Calu3 (cell line): ENCODE measurements around the gene SNRNP25. TPM values are rescaled to one million over a fixed set of nuclear protein-coding genes. Genes with fewer than 3 reads are reported as not detected.

ENCODE experiments used
- BruUV-seq: library from RNA; stranded (reverse); fragments of 400-500 nt; replicated peaks from 2 replicates; lab custom pipeline; 2021; lab: Mats Ljungman, UMichigan
- CTCF ChIA-PET: fragments of 300-600 bp; sonication (Branson Sonifier 250); formaldehyde crosslinking; loops from one replicate; lab custom pipeline; 2022; ENCODE audit warnings: antibody characterized with exemption; lab: Charles Lee
- DNase-seq: peaks from one replicate; pipeline ENCODE4 v3.0.0; 2022
- H3K27ac Mint-ChIP-seq: one replicate; pipeline ENCODE4 v1.8.0; 2022; ENCODE audit warnings: mixed read lengths; ENCODE audit not compliant: unreplicated experiment
- H3K27me3 Mint-ChIP-seq: one replicate; pipeline ENCODE4 v1.8.0; 2022; ENCODE audit warnings: mixed read lengths; ENCODE audit not compliant: unreplicated experiment
- H3K36me3 Mint-ChIP-seq: one replicate; pipeline ENCODE4 v1.8.0; 2022; ENCODE audit warnings: mild to moderate bottlenecking, moderate library complexity, mixed read lengths; ENCODE audit not compliant: insufficient read depth, unreplicated experiment
- H3K4me1 Mint-ChIP-seq: one replicate; pipeline ENCODE4 v1.8.0; 2022; ENCODE audit warnings: mild to moderate bottlenecking, low read depth, mixed read lengths; ENCODE audit not compliant: unreplicated experiment
- H3K4me3 Mint-ChIP-seq: one replicate; pipeline ENCODE4 v1.8.0; 2022; ENCODE audit warnings: mild to moderate bottlenecking, low read depth, moderate library complexity, mixed read lengths; ENCODE audit not compliant: unreplicated experiment
- H3K9me3 Mint-ChIP-seq: one replicate; pipeline ENCODE4 v1.8.0; 2022; ENCODE audit warnings: low read depth, mixed read lengths; ENCODE audit not compliant: unreplicated experiment
- CTCF ChIP-seq: fragments of 200-600 bp; IDR thresholded peaks from one replicate; pipeline ENCODE4 v1.8.0; 2022; ENCODE audit warnings: antibody characterized with exemption; ENCODE audit not compliant: unreplicated experiment
- intact Hi-C: fragments of 100-400 bp; cut with micrococcal nuclease; formaldehyde crosslinking; loops from one replicate; pipeline ENCODE4 v1.10.0; 2022; ENCODE audit not compliant: unreplicated experiment
- microRNA-seq: library from miRNA; unstranded; fragments of <30 nt; microRNA quantifications from one replicate; pipeline ENCODE4 v1.2.0, GENCODE V29; 2022
- total RNA-seq: library from RNA; stranded (reverse); gene quantifications from 2 replicates; pipeline ENCODE4 v1.2.3, GENCODE V29; 2022

Gene SNRNP25
- total RNA-seq, 1 experiment from 2014 or later, result 38.7 TPM

DNA sequence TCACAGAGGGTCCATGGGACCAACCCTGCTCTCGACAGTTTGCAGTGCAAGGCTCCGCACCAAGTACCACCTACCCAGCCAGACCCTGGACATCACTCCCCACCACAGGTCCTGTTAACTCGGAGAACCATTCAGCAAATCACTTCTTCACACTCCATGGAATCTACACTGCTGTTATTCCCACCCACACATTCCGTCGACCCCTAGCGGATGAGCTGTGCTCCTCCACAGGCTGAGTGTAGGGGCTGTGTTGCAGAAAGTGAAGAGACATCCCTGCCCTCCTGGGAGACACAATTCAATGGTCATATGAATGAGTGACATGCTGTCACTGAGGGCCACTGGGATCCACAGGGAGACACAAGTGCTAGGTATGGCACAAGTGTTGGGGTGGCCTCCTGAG, 51.9 kb downstream of the SNRNP25 start:
- H3K27ac Mint-ChIP-seq, result no peak overlapping the region
- no peaks in the 10 kb centered on the region for H3K4me1 Mint-ChIP-seq
- no peaks in the 10 kb centered on the region for H3K27me3 Mint-ChIP-seq
- no peak for DNase-seq
- intact Hi-C loops, result no loop called here
- peaks cover 28% of the 10 kb centered on the region for H3K36me3 Mint-ChIP-seq
- no TSS peak for BruUV-seq
- no peak overlapping the region for H3K4me3 Mint-ChIP-seq
- CTCF ChIA-PET, result interaction anchor here (0.6 to 1.6 kb wide), 2 partner anchors 52 to 78 kb away, joined by 3 to 8 read pairs; partner anchors contain the start of gene POLR3K
- no peak for TF ChIP-seq CTCF
- H3K9me3 Mint-ChIP-seq, result no peaks in the 10 kb centered on the region

DNA sequence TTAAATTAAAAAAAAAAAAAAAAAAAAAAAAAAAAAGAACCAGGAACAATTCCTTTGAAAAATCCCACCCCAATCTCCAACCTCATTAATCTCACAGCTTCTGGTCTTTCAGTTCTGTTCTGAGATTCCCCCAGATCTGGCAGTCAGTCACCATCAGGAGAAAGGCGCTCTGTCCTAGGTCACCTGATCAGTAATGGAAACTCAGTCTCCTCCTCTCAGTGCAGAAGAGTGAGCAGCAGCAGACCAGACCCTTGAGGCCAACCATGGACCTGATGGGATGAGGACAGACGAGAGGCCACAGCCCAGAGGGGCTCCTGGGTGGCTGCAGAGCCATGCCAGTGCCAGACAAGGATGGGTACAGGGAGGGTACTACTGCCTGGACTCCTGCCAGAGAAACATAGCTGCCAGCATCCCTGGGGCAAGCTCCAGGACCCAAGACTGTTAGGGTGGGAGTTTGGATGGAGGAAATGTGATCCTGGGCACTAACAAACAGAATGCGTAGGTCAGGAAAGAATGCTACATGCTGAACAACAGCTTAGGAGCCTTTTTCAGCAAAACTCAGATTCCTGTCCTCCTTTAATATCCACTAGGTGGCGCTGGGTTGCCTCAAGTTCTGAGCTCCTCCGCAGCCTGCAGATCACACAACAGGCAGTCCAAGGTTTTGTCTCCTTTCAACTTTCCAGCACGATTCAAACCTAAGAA, 53.1 kb downstream of the SNRNP25 start:
- Mint-ChIP-seq H3K9me3 (no peaks in the 10 kb centered on the region), H3K27me3 (no peaks in the 10 kb centered on the region), H3K36me3 (peaks cover 21% of the 10 kb centered on the region), H3K4me3 (no peak overlapping the region), H3K27ac (no peak overlapping the region), H3K4me1 (no peaks in the 10 kb centered on the region)
- no TSS peak for BruUV-seq
- intact Hi-C loops, result loop anchor here (1.0 kb wide), 1 partner anchor 256 kb away; no protein-coding TSS in a partner anchor
- DNase-seq, result peak; percentile 66
- CTCF ChIA-PET, result interaction anchor here (0.5 to 2.4 kb wide), 17 partner anchors 10 to 389 kb away, joined by 3 to 32 read pairs (median 4); partner anchors contain the start of genes AXIN1, PGAP6 and POLR3K
- peak; percentile 88 for TF ChIP-seq CTCF

Small RNAs within 50 kb of the gene (microRNA-seq; reads per million reads assigned to microRNA genes)
- not detected for gene MIR6859-4

Other genes with a start within 250 kb of the SNRNP25 start
- 27.4 and 29.1 TPM in 2 replicates for gene POLR3K, start 220 bp upstream of the SNRNP25 start, total RNA-seq
- gene RHBDF1, start 18.8 kb downstream of the SNRNP25 start, total RNA-seq, result 47.3 and 60.2 TPM in 2 replicates
- gene MPG, start 24.4 kb downstream of the SNRNP25 start, total RNA-seq, result 40.1 and 45.6 TPM in 2 replicates
- gene NPRL3, start 84.8 kb downstream of the SNRNP25 start, total RNA-seq, result 51.8 and 53.2 TPM in 2 replicates
- not detected in 2 replicates for gene HBZ, start 98.8 kb downstream of the SNRNP25 start, total RNA-seq
- gene HBM, start 112.2 kb downstream of the SNRNP25 start, total RNA-seq, result not detected in 2 replicates
- not detected in 2 replicates for gene HBA2, start 119.0 kb downstream of the SNRNP25 start, total RNA-seq
- gene HBA1, start 122.9 kb downstream of the SNRNP25 start, total RNA-seq, result not detected in 2 replicates
- not detected in 2 replicates for gene HBQ1, start 126.6 kb downstream of the SNRNP25 start, total RNA-seq
- gene LUC7L, start 175.6 kb downstream of the SNRNP25 start, total RNA-seq, result 74.6 and 79.3 TPM in 2 replicates
- 118 and 130 TPM in 2 replicates for gene FAM234A, start 181.0 kb downstream of the SNRNP25 start, total RNA-seq
- gene RGS11, start 222.1 kb downstream of the SNRNP25 start, total RNA-seq, result 0.85 and 1.7 TPM in 2 replicates
- gene ARHGDIG, start 226.8 kb downstream of the SNRNP25 start, total RNA-seq, result 0.29 TPM in 1 of 2 replicates, not detected in the other
- gene PDIA2, start 229.3 kb downstream of the SNRNP25 start, total RNA-seq, result 0.71 TPM in 1 of 2 replicates, not detected in the other